Activated naive CD8-positive, alpha-beta T cell treated with anti-CD3 and anti-CD28 coated beads, Interleukin-2, amount 50 U/mL, for 24 hours (primary cell): ENCODE data around the gene AKAP8L.
A peak's percentile ranks its signal among the peaks of the same experiment; 100 is the strongest.

Experiments used
- ATAC-seq: fragments of 150-1000 bp; cut with Tn5 transposase; one replicate; pipeline ENCODE4 v1.10.0; 2021
- DNase-seq: peaks from one replicate; pipeline ENCODE4 v3.0.0; 2021
- H3K27ac Mint-ChIP-seq: one replicate; pipeline ENCODE4 v1.8.0; 2021; ENCODE audit warnings: mild to moderate bottlenecking, mixed read lengths
- H3K27me3 Mint-ChIP-seq: one replicate; pipeline ENCODE4 v1.8.0; 2021; ENCODE audit warnings: mixed read lengths
- H3K36me3 Mint-ChIP-seq: one replicate; pipeline ENCODE4 v1.8.0; 2021; ENCODE audit warnings: low read depth, mixed read lengths
- H3K4me1 Mint-ChIP-seq: one replicate; pipeline ENCODE4 v1.8.0; 2021; ENCODE audit warnings: mixed read lengths
- H3K4me3 Mint-ChIP-seq: one replicate; pipeline ENCODE4 v1.8.0; 2021; ENCODE audit warnings: mild to moderate bottlenecking, moderate library complexity, mixed read lengths
- H3K9me3 Mint-ChIP-seq: one replicate; pipeline ENCODE4 v1.8.0; 2021; ENCODE audit warnings: mixed read lengths

AKAP8L gene

DNA sequence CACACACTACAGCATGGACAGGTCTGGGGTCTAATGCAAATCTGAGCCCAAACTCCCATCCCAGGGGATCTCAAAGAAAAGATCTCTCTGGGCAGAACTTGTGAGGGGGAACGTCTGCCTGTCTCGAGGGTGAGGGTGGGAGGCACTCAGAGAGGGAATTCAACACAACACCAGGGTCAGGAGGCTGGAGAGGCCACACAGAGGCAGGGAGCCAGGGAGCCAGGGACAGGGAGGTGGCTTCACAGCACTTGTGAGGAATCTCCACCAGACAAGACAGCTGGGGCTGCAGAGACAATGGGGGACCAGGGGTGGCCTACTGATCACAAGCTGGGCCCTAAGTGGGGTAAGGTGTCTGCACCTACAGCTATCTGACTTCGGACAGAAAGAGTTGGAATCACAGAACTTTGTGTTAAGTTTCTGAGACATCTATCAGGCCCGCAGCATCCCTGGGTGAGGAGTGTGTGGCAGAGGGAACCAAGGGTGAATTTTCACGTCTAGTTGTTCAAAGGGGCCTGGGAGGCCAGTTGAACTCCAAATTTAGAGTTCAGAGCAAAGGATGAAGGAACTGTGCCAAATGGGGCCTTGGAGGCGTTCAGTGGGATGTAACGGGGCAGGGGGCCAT lies 12.7 kb upstream of the AKAP8L start:
- Mint-ChIP-seq H3K27ac (peak overlapping the region; percentile 90), H3K9me3 (no peaks in the 10 kb centered on the region), H3K36me3 (peaks cover 17% of the 10 kb centered on the region), H3K4me1 (peaks cover 28% of the 10 kb centered on the region), H3K27me3 (no peaks in the 10 kb centered on the region), H3K4me3 (peak overlapping the region; percentile 87)
- DNase-seq (no peak), ATAC-seq (no peak)

DNA sequence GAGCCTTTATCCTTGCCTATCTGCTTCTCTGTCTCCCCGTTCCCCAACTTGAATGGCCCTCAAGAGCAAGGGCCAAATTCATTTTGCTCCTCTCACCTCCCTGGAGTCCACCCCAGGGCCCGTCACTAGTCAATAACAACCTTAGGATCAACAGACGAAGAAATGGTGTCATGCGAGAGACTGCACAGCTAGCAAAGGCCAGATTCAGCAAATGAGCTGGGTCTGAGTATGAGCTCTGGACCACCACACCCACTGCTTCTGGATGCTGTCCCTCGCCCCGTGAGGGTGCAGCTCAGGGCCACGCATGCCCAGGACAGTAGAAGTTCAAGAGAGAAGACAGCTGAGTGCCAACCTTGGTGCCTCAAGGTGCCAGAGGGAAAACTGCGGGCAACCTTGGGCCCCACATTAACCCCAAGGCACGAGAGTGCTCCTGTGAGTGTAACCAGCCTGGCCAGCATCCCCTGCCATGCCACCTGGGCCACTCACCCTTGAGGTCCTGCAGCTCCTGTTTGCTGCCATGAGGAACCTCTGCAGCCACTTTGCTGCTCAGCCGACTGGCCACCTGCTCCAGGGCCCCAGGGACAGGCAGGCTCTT lies 11.8 kb upstream of the AKAP8L start:
- Mint-ChIP-seq H3K27me3 (no peaks in the 10 kb centered on the region), H3K27ac (peak overlapping the region; percentile 18), H3K4me3 (peak overlapping the region; percentile 87), H3K4me1 (peaks cover 25% of the 10 kb centered on the region), H3K36me3 (peaks cover 23% of the 10 kb centered on the region), H3K9me3 (no peaks in the 10 kb centered on the region)
- no peak for ATAC-seq
- no peak for DNase-seq

DNA sequence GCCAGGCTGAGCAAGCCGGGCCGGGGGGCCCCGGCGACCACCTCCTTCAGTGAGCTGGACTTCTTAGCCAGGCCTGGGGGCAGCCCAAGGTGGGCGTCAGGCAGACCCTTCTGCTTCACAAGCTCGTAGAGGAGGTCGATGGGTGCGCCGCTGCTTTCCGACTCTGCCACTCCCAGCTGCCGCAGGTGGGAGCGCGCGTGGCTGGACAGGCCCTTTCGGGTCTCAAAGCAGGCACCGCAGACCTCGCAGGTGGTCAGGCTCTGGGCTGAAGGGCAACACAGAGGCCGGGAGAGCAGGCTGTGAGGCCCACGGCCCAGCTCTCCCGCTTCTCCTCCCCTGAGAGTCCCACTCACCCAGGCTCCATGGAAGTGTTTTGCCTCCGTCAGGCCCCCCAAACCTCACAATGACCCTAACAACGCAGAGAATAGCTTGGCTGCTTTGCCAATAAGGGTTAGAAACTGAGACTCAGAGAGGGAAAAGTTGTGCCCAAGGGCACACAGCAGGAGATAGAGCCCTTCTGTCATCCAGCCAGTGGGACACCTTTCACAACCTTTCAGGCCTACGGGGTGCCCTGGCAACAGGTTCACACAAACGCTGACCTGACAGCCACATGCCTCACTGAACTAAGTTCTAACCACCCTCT lies 11.2 kb upstream of the AKAP8L start:
- no peak overlapping the region for H3K27ac Mint-ChIP-seq

DNA sequence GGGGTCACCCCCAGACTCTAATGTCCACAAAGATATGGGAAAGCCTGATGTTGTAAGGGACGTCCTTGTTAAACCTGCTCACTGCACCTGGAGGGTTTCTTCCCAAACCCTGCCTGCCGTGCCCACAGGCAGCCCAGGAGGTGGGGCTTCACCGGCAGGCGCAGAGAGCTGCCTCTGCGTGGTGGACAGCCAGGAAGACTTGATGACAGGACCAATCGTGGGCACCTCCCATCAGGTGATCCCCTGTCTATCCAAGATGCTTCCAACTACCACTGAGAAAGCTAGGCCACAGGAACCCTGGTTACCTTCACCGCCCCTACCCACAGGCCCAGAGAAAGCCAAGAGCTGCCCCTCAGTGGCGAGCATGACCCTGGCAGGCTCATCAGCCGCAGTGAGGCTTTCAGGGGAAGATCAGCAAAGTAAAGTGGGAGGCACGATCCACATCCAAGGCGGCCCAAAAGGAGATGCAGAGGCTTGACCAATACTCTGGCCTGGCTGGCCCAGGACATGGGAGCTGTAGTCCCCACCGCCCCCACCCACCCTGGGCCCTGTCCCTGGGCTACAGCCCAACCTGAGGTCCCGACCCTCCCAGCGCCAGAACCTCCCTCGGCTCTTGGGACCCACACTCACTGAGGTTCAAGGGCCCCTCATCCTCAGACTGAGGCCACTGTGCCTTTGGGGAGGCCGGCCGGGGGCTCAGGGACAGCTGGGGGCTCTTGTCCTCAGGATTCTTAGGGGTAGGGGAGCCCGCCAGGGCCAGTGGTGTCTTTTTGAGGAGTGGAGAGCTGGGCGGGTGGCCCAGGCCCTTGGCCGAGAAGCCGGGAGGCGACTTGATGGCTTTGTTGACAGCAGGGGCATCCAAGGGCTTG lies 10.4 kb upstream of the AKAP8L start:
- no peak for ATAC-seq
- Mint-ChIP-seq H3K27ac (no peak overlapping the region), H3K36me3 (peaks cover 25% of the 10 kb centered on the region), H3K9me3 (no peaks in the 10 kb centered on the region), H3K4me3 (no peak overlapping the region), H3K27me3 (no peaks in the 10 kb centered on the region), H3K4me1 (peaks cover 25% of the 10 kb centered on the region)
- DNase-seq = no peak

More for the DNA sequence above, 11.2 kb upstream of the AKAP8L start:
- peak overlapping the region; percentile 68 for H3K4me3 Mint-ChIP-seq
- no peak for ATAC-seq
- H3K9me3 Mint-ChIP-seq = no peaks in the 10 kb centered on the region
- no peaks in the 10 kb centered on the region for H3K27me3 Mint-ChIP-seq
- H3K36me3 Mint-ChIP-seq = peaks cover 23% of the 10 kb centered on the region
- DNase-seq = no peak
- peaks cover 25% of the 10 kb centered on the region for H3K4me1 Mint-ChIP-seq

DNA sequence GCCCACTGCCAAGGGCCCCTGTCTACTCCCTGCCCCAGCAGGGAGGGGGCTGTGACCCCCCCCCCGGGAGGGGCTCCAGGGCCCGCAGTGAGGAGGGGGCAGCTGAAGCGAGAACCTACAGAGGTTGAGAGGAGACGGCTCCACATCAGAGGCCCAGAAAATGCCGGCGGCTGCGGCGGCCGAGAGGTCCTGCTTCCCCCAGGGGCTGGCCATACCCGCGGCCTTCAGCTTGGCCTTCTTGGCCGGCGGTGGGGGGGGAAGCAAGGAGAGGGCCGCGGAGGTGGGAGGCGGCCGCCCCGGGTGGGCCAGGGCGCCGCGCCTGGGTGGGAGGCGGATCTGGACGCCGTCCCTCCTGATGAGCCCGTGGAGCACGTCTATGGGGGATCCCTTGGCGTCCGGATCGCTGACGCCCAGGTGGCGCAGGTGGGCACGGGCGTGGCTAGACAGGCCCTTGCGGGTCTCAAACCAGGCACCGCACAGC lies 9.2 kb upstream of the AKAP8L start:
- H3K27ac Mint-ChIP-seq = no peak overlapping the region
- DNase-seq (no peak), ATAC-seq (no peak)
- H3K36me3 Mint-ChIP-seq = peaks cover 35% of the 10 kb centered on the region
- H3K9me3 Mint-ChIP-seq = no peaks in the 10 kb centered on the region
- H3K4me3 Mint-ChIP-seq = no peak overlapping the region
- H3K4me1 Mint-ChIP-seq = peaks cover 19% of the 10 kb centered on the region
- H3K27me3 Mint-ChIP-seq = no peaks in the 10 kb centered on the region

DNA sequence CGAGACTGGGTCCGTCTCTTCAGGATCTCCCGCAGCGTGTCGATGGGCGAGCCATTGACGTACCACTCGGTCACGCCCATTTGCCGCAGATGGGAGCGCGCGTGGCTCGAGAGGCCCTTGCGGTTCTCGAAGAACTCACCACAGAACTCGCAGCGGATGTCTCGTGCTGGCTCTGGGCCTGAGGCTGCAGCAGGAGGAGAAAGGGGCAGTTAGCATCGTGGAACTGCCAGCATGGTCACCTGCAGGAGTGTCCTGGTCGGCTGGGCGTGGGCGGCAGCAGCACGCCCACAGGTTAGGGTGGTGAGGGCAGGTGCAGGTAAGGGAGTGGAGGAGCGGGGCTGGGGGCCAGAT lies 8.5 kb upstream of the AKAP8L start:
- H3K27me3 Mint-ChIP-seq = no peaks in the 10 kb centered on the region

DNA sequence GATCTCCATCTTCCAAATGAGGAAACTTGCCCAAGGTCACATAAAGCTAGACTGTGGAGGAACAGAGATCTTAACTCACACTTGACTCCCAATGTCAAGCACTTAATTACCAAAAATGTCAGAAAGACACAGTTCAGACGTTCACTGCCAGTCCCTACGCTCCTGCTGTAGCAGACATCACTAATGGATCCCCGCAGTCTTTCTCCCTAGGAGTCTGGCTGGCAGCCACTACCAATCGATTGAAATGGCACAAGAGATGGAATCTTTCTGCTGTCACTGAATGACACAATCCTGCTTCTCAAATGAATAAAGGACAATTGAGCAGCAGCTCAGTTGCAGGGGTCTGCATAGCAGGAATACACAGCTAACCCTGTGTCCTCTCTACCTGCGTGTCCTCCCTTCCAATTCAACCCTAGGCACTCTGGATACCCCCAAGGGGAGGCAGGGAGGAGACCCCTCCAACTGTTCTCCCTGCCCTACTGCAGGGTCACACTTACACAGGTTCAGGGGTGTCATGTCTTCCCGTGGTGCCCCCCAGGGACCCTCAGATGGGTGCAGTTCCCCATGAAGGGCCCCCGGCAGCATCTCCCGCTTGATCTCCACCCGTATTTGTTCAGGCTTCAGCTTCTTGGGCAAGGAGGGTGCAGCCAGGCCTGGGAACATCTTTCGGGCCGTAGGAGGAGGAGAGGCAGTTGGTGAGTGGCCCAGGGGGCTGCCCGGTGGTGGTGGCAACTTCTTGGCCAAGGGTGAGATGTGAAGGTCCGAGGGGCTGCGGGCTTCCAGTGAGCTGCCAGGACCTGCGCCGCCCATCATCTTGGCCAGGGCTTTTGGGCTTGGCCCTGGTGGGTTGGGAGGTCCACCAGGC lies 7.9 kb upstream of the AKAP8L start:
- H3K36me3 Mint-ChIP-seq = peaks cover 40% of the 10 kb centered on the region
- H3K27me3 Mint-ChIP-seq = no peaks in the 10 kb centered on the region
- no peak overlapping the region for H3K4me3 Mint-ChIP-seq
- H3K4me1 Mint-ChIP-seq = peaks cover 14% of the 10 kb centered on the region
- ATAC-seq (no peak), DNase-seq (no peak)
- H3K27ac Mint-ChIP-seq = no peak overlapping the region
- no peaks in the 10 kb centered on the region for H3K9me3 Mint-ChIP-seq

More for the DNA sequence above, 8.5 kb upstream of the AKAP8L start:
- Mint-ChIP-seq H3K9me3 (no peaks in the 10 kb centered on the region), H3K27ac (no peak overlapping the region), H3K4me3 (no peak overlapping the region), H3K4me1 (peaks cover 17% of the 10 kb centered on the region), H3K36me3 (peaks cover 41% of the 10 kb centered on the region)
- ATAC-seq (no peak), DNase-seq (no peak)

DNA sequence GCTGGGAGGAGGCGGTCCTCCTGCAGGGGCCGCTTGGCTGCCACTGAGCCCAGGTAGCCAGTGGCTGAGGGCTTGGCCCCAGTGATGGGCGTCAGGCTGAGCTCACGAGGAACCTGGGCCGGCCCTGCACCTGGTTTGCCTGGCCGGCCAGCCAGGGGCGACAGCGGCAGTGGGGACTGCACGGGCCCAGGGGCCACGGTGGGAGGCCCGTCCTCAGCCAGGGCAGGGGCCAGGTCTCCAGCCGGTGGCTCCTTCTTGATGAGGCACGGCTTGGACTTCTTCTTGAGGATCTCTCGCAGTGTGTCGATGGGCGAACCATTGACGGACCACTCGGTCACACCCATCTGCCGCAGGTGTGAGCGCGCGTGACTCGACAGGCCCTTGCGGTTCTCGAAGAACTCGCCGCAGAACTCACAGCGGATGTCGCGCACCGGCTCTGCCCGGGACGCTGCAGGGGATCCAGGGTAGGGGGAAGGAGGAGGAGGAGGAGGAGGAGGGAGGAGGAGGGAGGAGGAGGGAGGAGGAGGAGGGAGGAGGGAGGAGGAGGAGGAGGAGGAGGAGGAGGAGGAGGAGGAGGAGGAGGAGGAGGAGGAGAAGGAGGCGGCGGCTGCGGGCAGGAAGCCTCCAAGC lies 6.6 kb upstream of the AKAP8L start:
- Mint-ChIP-seq H3K4me1 (peaks cover 2% of the 10 kb centered on the region), H3K27me3 (no peaks in the 10 kb centered on the region), H3K27ac (no peak overlapping the region), H3K36me3 (peaks cover 37% of the 10 kb centered on the region), H3K4me3 (no peak overlapping the region), H3K9me3 (no peaks in the 10 kb centered on the region)
- ATAC-seq (no peak), DNase-seq (no peak)

DNA sequence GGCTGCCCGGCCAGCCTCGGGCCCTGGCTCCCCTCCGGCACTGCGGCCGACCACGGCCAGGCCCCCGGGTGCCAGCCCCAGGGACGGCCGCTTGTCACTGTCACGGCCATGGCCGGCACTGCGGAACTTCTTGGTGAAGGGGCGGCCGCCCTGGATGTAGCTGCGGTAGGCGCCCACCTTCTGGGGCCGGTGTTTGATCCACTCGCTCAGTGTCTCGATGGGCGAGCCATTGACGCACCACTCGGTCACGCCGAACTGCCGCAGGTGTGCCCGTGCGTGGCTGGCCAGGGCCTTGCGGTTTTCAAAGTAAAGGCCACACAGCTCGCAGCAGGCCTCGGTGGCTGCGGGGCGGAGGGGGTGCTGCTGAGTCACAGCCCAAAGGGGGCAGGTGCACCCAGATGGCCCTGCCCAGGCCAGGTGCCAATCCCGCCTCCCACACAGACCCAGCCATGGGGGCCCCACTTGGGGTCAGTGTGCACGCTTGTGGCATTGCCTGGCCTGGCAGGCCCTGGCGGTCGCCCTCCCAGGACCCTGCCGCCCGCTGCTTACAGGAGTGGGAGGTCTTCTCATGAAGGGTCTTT lies 6.0 kb upstream of the AKAP8L start:
- ATAC-seq = peak; percentile 5
- H3K9me3 Mint-ChIP-seq = no peaks in the 10 kb centered on the region
- H3K27ac Mint-ChIP-seq = no peak overlapping the region
- no peak overlapping the region for H3K4me3 Mint-ChIP-seq
- H3K36me3 Mint-ChIP-seq = peaks cover 36% of the 10 kb centered on the region
- H3K4me1 Mint-ChIP-seq = peaks cover 5% of the 10 kb centered on the region
- no peaks in the 10 kb centered on the region for H3K27me3 Mint-ChIP-seq
- no peak for DNase-seq

DNA sequence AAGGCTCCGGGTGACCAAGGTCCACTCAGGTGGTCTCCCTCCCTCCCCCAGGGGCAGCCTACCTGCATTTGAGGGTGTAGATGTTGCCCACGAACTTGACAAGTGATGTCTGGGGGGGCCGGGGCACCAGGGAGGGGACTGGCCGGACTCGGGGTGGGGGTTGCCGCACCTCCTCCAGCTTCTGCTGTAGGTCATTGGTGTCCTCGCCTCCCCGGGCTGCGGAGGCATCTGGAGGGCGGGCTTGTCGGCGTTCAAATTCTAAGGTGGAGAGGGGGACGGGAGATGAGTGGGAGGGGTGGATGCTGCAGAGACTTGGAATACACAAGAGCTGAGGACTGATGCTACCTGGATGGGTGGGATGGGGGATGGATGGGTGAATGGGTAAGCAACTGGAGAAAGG lies 5.3 kb upstream of the AKAP8L start:
- H3K27ac Mint-ChIP-seq = no peak overlapping the region
- peaks cover 36% of the 10 kb centered on the region for H3K36me3 Mint-ChIP-seq
- peaks cover 10% of the 10 kb centered on the region for H3K4me1 Mint-ChIP-seq
- H3K9me3 Mint-ChIP-seq = no peaks in the 10 kb centered on the region
- H3K4me3 Mint-ChIP-seq = no peak overlapping the region
- no peaks in the 10 kb centered on the region for H3K27me3 Mint-ChIP-seq
- DNase-seq (no peak), ATAC-seq (no peak)

DNA sequence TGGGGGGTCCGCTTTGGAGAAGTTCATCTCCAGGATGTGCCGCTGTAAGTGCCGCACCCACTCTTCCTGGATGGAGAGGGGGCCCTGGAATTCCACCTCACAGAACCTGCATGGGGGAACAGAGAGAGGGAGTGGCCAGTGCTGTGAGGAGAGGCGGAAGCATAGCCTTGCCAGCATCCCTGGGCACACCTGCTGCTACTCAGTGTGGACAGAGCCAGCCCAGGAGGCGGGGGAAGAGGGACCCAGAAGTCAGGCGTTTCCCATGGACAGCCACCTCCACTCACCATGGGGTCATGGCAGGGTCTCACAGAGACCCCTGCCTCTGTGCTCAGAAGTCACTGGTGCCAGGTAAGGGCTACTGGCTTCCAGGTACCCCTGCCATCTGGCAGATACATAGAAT lies 4.3 kb upstream of the AKAP8L start:
- H3K27ac Mint-ChIP-seq = no peak overlapping the region
- no peak overlapping the region for H3K4me3 Mint-ChIP-seq
- DNase-seq = no peak
- H3K9me3 Mint-ChIP-seq = no peaks in the 10 kb centered on the region
- no peaks in the 10 kb centered on the region for H3K27me3 Mint-ChIP-seq
- peaks cover 13% of the 10 kb centered on the region for H3K4me1 Mint-ChIP-seq
- H3K36me3 Mint-ChIP-seq = peaks cover 34% of the 10 kb centered on the region
- no peak for ATAC-seq

DNA sequence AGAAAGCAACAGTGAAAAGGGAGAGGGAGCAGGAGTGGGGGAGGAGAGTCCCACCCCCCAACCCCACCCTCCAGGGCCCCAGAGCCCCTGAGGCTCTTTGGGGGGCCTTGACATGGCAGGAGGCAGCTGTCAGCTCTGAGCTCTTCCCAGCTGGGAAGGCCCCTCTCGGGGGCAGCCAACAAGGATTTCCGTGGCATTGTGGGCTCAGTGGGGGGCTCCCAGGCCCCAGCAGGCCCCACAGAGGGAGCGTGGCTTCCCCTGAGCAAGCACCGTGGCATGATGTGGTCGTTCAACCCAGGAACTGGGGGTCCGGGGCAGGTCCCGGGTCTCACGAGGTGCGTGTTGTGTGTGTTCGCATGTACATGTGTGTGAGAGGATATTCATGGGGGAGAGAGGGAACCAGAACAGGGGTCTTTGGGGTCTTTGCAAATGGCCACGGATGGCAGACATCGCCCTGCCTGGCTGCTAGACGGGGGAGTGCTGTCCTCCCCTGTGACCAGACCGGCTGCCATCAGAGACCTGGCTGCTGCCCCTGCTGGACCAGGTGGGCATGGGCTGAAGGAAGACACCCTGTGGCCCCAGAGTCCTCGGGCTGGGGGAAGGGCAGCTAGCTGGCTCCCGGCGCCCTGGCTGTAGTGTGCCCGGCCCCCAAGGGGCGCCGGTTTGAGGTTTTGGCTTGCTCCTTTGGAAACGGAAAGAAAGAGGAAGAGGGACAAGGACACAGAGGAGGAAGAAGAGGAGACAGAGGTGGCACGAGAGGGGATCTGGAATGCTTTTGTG lies 3.7 kb upstream of the AKAP8L start:
- Mint-ChIP-seq H3K4me3 (no peak overlapping the region), H3K27me3 (no peaks in the 10 kb centered on the region), H3K4me1 (peaks cover 16% of the 10 kb centered on the region), H3K27ac (no peak overlapping the region), H3K9me3 (no peaks in the 10 kb centered on the region), H3K36me3 (peaks cover 35% of the 10 kb centered on the region)
- DNase-seq (no peak), ATAC-seq (no peak)
